Neural cell (in vitro differentiated cells): ENCODE measurements around the gene ADAMTS2. TPM values are rescaled to one million over a fixed set of nuclear protein-coding genes. Genes with fewer than 3 reads are reported as not detected.

Experiments used
- H2AFZ ChIP-seq: fragments of 200-600, 300-800 bp; sonication (generic), shearing (Covaris generic); 2 replicates; pipeline ENCODE4 v1.6.0; 2014; ENCODE audit warnings: low read depth, mild to moderate bottlenecking, antibody characterized with exemption, low read length, moderate library complexity
- H3F3A ChIP-seq: fragments of 200-600 bp; shearing (Covaris generic); 2 replicates; pipeline ENCODE4 v1.6.1; 2016; ENCODE audit warnings: mild to moderate bottlenecking, moderate library complexity, mixed read lengths, antibody characterized with exemption, low read length; ENCODE audit not compliant: insufficient read depth, poor library complexity, severe bottlenecking
- H3K27ac ChIP-seq: fragments of 200-600, 300-800 bp; sonication (generic), shearing (Covaris generic); 2 replicates; pipeline ENCODE4 v1.5.1; 2014; ENCODE audit warnings: mild to moderate bottlenecking, low read length, moderate library complexity
- H3K27me3 ChIP-seq: fragments of 300-800, 200-600 bp; sonication (generic), shearing (Covaris generic); 2 replicates; pipeline ENCODE4 v1.6.0; 2014; ENCODE audit warnings: mild to moderate bottlenecking, low read depth, low read length, moderate library complexity; ENCODE audit not compliant: insufficient read depth
- H3K36me3 ChIP-seq: fragments of 300-800, 200-600 bp; sonication (generic), shearing (Covaris generic); 2 replicates; pipeline ENCODE4 v1.5.1; 2014; ENCODE audit warnings: mild to moderate bottlenecking, antibody characterized with exemption, low read length, moderate library complexity; ENCODE audit not compliant: insufficient read depth
- H3K4me2 ChIP-seq: fragments of 300-800, 200-600 bp; sonication (generic), shearing (Covaris generic); 2 replicates; pipeline ENCODE4 v1.6.0; 2014; ENCODE audit warnings: mild to moderate bottlenecking, low read length
- H3K4me3 ChIP-seq: fragments of 300-800, 200-600 bp; sonication (generic), shearing (Covaris generic); 2 replicates; pipeline ENCODE4 v1.5.1; 2014; ENCODE audit warnings: mild to moderate bottlenecking, low read length, moderate library complexity
- H3K79me2 ChIP-seq: fragments of 200-600 bp; shearing (Covaris generic); replicated peaks from 2 replicates; pipeline ENCODE4 v1.6.0; 2014; ENCODE audit warnings: mild to moderate bottlenecking, low read length, moderate library complexity; ENCODE audit not compliant: insufficient read depth
- H3K9ac ChIP-seq: fragments of 300-800, 200-600 bp; sonication (generic), shearing (Covaris generic); 2 replicates; pipeline ENCODE4 v1.6.1; 2016; ENCODE audit warnings: mild to moderate bottlenecking, low read length, mixed read lengths
- H3K9me2 ChIP-seq: fragments of 200-600 bp; shearing (Covaris generic); 2 replicates; pipeline ENCODE4 v1.6.1; 2016; ENCODE audit warnings: mild to moderate bottlenecking, low read length, mixed read lengths; ENCODE audit not compliant: insufficient read depth
- H3K9me3 ChIP-seq: fragments of 200-600, 300-800 bp; sonication (generic), shearing (Covaris generic); 2 replicates; pipeline ENCODE4 v1.6.1; 2016; ENCODE audit warnings: mild to moderate bottlenecking, mixed run types, low read length, moderate library complexity, mixed read lengths
- H4K20me1 ChIP-seq: fragments of 200-600 bp; shearing (Covaris generic); 2 replicates; pipeline ENCODE4 v1.6.1; 2016; ENCODE audit warnings: mild to moderate bottlenecking, mixed run types; ENCODE audit not compliant: insufficient read depth
- CTCF ChIP-seq: fragments of 450-650 bp; IDR thresholded peaks from 2 replicates; pipeline ENCODE4 v1.5.1; 2014; ENCODE audit warnings: antibody characterized with exemption, mild to moderate bottlenecking, moderate library complexity; ENCODE audit not compliant: poor library complexity, severe bottlenecking
- EP300 ChIP-seq: fragments of 450-650 bp; conservative IDR thresholded peaks from 2 replicates; pipeline ENCODE4 v1.6.1; 2014; ENCODE audit warnings: antibody characterized with exemption, mild to moderate bottlenecking, moderate library complexity; ENCODE audit not compliant: poor library complexity, severe bottlenecking
- EZH2 ChIP-seq: fragments of 200-600, 300-800 bp; shearing (Covaris generic), sonication (generic); IDR thresholded peaks from 2 replicates; pipeline ENCODE4 v1.6.1; 2014; ENCODE audit warnings: antibody characterized with exemption, low read length, borderline replicate concordance, mild to moderate bottlenecking; ENCODE audit not compliant: insufficient read depth, poor library complexity, severe bottlenecking
- MXI1 ChIP-seq: fragments of 450-650 bp; conservative IDR thresholded peaks from 2 replicates; pipeline ENCODE4 v1.6.1; 2014; ENCODE audit warnings: antibody characterized with exemption, mild to moderate bottlenecking; ENCODE audit not compliant: poor library complexity, severe bottlenecking
- POLR2AphosphoS5 ChIP-seq: IDR thresholded peaks from 2 replicates; pipeline ENCODE4 v1.6.1; 2012
- RAD21 ChIP-seq: fragments of 450-650 bp; conservative IDR thresholded peaks from 2 replicates; pipeline ENCODE4 v1.6.1; 2014; ENCODE audit warnings: antibody characterized with exemption, mild to moderate bottlenecking, moderate library complexity
- SMC3 ChIP-seq: fragments of 450-650 bp; conservative IDR thresholded peaks from 2 replicates; pipeline ENCODE4 v1.6.1; 2014; ENCODE audit warnings: antibody characterized with exemption, mild to moderate bottlenecking, moderate library complexity; ENCODE audit not compliant: poor library complexity
- TAF1 ChIP-seq: IDR thresholded peaks from 2 replicates; pipeline ENCODE4 v1.6.1; 2012; ENCODE audit warnings: low read depth
- polyA plus RNA-seq: library from polyadenylated mRNA; depleted of rRNA; stranded (reverse); fragments of >200 nt; gene quantifications from 2 replicates; pipeline ENCODE4 v1.2.3, GENCODE V29; 2014

Gene ADAMTS2
- polyA plus RNA-seq, 1 donor from 2014 or later, result 0.61 TPM

DNA sequence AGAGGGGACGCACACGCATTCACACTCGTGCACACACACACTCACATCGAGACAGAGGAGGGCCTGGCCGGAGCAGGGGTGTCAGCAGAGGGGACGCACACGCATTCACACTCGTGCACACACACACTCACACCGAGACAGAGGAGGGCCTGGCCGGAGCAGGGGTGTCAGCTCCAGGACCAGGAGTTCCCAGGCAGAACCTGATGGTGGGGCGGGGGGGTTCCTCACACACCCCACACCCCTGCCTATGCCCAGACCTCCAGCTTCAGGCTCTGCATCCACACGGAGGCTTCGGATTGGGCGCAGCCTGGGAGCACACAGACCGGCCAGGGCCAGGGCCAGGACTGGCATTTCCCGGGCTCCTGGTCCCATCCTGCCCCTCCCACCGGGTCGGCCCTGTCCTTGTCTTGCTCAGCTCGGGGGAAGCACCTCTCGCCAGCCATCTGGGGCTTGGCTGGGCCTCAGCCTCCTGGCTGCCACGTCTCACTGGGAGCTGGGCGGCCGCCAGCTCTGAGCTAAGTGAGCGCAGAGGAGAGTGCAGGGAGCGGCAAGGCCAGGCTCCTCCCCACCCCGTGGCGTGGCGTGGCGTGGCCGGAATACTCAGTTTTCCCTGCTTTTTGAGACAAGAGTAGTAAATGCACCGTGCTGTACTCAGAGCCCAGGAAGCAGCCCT lies 31.3 kb downstream of the ADAMTS2 start (continued):
- no peak for TF ChIP-seq TAF1

DNA sequence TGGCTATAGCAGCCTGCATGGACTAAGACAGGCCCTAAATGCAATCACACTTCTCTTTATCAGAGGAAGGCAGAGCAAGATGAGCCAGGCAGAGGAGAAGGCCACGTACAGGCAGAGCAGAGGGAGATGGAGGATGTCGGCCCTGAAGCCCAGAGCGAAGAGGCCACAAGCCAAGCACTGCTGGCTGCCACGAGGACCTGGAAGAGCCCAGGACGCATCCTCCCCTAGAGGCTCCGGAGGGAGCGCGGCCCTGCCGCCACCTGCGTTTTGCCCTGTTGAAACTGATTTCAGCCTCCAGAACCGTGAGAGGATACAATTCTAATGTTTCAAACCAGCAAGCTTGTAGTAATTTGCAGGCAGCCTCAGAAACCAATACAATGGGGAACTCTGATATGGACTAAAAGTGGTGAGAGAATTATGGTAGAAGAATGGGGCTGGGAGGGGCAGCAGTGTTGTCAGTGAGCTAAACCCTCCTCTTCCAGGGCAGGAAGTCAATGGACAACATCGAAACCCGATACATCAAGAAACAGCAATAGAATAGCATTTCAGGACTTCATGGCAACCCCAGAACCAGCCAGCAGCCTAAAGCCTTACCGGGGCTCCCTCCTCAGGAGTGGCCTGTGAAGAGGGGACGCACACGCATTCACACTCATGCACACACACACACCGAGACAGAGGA lies 32.6 kb downstream of the ADAMTS2 start:
- H3K27me3 ChIP-seq, result no peaks in the 10 kb centered on the region
- H3K9ac ChIP-seq, result no peak overlapping the region
- H3K9me3 ChIP-seq, result no peaks in the 10 kb centered on the region
- no peaks in the 10 kb centered on the region for H3K79me2 ChIP-seq
- H3F3A ChIP-seq, result no peaks in the 10 kb centered on the region
- H3K4me2 ChIP-seq, result no peak overlapping the region
- H3K4me3 ChIP-seq, result no peak overlapping the region
- H3K27ac ChIP-seq, result no peak overlapping the region
- TF ChIP-seq MXI1 (no peak), CTCF (no peak)
- H3K9me2 ChIP-seq, result no peaks in the 10 kb centered on the region
- no peaks in the 10 kb centered on the region for H4K20me1 ChIP-seq
- no peak overlapping the region for H2AFZ ChIP-seq
- no peaks in the 10 kb centered on the region for H3K36me3 ChIP-seq

GRCh38 chr5:179311581-179311980 lies 33.7 kb downstream of the ADAMTS2 start:
- Histone ChIP-seq H3K27ac (no peak overlapping the region), H3K4me3 (no peak overlapping the region), H3K36me3 (no peaks in the 10 kb centered on the region), H3F3A (no peaks in the 10 kb centered on the region), H3K27me3 (no peaks in the 10 kb centered on the region), H3K9me2 (no peaks in the 10 kb centered on the region), H3K79me2 (no peaks in the 10 kb centered on the region), H4K20me1 (no peaks in the 10 kb centered on the region), H3K9me3 (no peaks in the 10 kb centered on the region), H3K9ac (no peak overlapping the region), H2AFZ (no peak overlapping the region), H3K4me2 (no peak overlapping the region)
- TF ChIP-seq EP300, result no peak

DNA sequence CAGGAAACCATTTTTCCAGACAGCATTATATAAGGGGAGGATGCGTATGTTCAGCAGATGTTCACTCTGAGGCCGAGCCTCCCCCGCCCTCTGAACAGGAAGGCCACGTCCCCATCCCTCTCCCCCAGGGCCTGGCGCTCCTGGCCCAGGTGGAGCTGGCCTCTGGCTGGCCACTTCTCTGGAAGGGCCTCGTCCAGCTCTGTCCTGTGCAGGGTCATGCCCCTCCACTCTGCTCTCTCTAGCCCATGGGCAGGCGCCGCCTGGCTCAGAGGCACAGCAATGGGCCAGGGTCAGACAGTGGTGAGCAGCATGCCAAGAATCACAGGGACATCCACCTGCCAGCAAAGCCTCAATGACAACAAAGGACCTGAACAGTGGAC lies 34.2 kb downstream of the ADAMTS2 start:
- Histone ChIP-seq H3K27me3 (no peaks in the 10 kb centered on the region), H3K79me2 (no peaks in the 10 kb centered on the region), H4K20me1 (no peaks in the 10 kb centered on the region), H3K4me2 (no peak overlapping the region), H3K9me3 (no peaks in the 10 kb centered on the region), H3K4me3 (no peak overlapping the region), H3F3A (no peaks in the 10 kb centered on the region), H3K27ac (no peak overlapping the region), H3K9ac (no peak overlapping the region), H2AFZ (no peak overlapping the region), H3K9me2 (no peaks in the 10 kb centered on the region), H3K36me3 (no peaks in the 10 kb centered on the region)
- TF ChIP-seq EP300 (no peak), SMC3 (no peak), POLR2AphosphoS5 (no peak), RAD21 (no peak), TAF1 (no peak), EZH2 (no peak)
